Nephron progenitor cell (in vitro differentiated cells): Measurements from ENCODE around the gene MLF1.

ENCODE experiments used
- DNase-seq: peaks from one replicate; pipeline ENCODE4 v3.0.0; 2021
- H3K27ac Mint-ChIP-seq: 2 replicates; pipeline ENCODE4 v1.8.0; 2021; ENCODE audit warnings: mild to moderate bottlenecking, moderate library complexity, mixed read lengths
- H3K27me3 Mint-ChIP-seq: 2 replicates; pipeline ENCODE4 v1.8.0; 2021; ENCODE audit warnings: mild to moderate bottlenecking, low read depth, mixed read lengths; ENCODE audit not compliant: poor library complexity
- H3K36me3 Mint-ChIP-seq: 2 replicates; pipeline ENCODE4 v1.8.0; 2021; ENCODE audit warnings: low read depth, mixed read lengths
- H3K4me1 Mint-ChIP-seq: 2 replicates; pipeline ENCODE4 v1.8.0; 2021; ENCODE audit warnings: mixed read lengths
- H3K4me3 Mint-ChIP-seq: 2 replicates; pipeline ENCODE4 v1.8.0; 2021; ENCODE audit warnings: mild to moderate bottlenecking, moderate library complexity, mixed read lengths
- H3K9me3 Mint-ChIP-seq: 2 replicates; pipeline ENCODE4 v1.8.0; 2021; ENCODE audit warnings: mild to moderate bottlenecking, moderate library complexity, mixed read lengths
- CTCF ChIP-seq: fragments of 200-600 bp; sonication (generic); IDR thresholded peaks from 2 replicates; pipeline ENCODE4 v1.5.0; 2021; ENCODE audit warnings: antibody characterized with exemption

MLF1 gene

GRCh38 chr3:158570999-158571702 is at the start of gene MLF1:
Gene MLF1, plus strand, starts transcription at chr3:158571194. Its CDS starts 107 bp downstream, at chr3:158571301.
- no peaks in the 10 kb centered on the region for H3K9me3 Mint-ChIP-seq
- peak within 1 kb of the TSS; percentile 98 for H3K27ac Mint-ChIP-seq
- H3K4me3 Mint-ChIP-seq = peak within 1 kb of the TSS; percentile 93
- H3K27me3 Mint-ChIP-seq = peaks cover 30% of the 10 kb centered on the region
- peaks cover 14% of the 10 kb centered on the region for H3K4me1 Mint-ChIP-seq
- DNase-seq = peak; percentile 97
- no peak for TF ChIP-seq CTCF
- no peaks in the 10 kb centered on the region for H3K36me3 Mint-ChIP-seq

GRCh38 chr3:158522221-158523136 is 48.5 kb upstream of the MLF1 start:
- peaks cover under 1% of the 10 kb centered on the region for H3K36me3 Mint-ChIP-seq
- peaks cover under 1% of the 10 kb centered on the region for H3K27me3 Mint-ChIP-seq
- DNase-seq = no peak
- no peaks in the 10 kb centered on the region for H3K4me1 Mint-ChIP-seq
- H3K9me3 Mint-ChIP-seq = peaks cover 7% of the 10 kb centered on the region
- no peak overlapping the region for H3K4me3 Mint-ChIP-seq
- H3K27ac Mint-ChIP-seq = no peak overlapping the region
- no peak for TF ChIP-seq CTCF

GRCh38 chr3:158528076-158528674 is 42.8 kb upstream of the MLF1 start:
- no peak for DNase-seq
- Mint-ChIP-seq H3K4me3 (no peak overlapping the region), H3K36me3 (no peaks in the 10 kb centered on the region), H3K27me3 (no peaks in the 10 kb centered on the region), H3K9me3 (no peaks in the 10 kb centered on the region), H3K4me1 (no peaks in the 10 kb centered on the region), H3K27ac (no peak overlapping the region)
- TF ChIP-seq CTCF = no peak

- no peak for DNase-seq
- Mint-ChIP-seq H3K4me1 (no peaks in the 10 kb centered on the region), H3K27me3 (no peaks in the 10 kb centered on the region), H3K9me3 (no peaks in the 10 kb centered on the region), H3K27ac (no peak overlapping the region), H3K4me3 (no peak overlapping the region), H3K36me3 (no peaks in the 10 kb centered on the region)
- no peak for TF ChIP-seq CTCF
Measured at GRCh38 chr3:158531334-158531733, 39.7 kb upstream of the MLF1 start.

GRCh38 chr3:158532099-158532734 is 38.8 kb upstream of the MLF1 start:
- H3K27me3 Mint-ChIP-seq = no peaks in the 10 kb centered on the region
- DNase-seq = peak; percentile 3
- no peaks in the 10 kb centered on the region for H3K9me3 Mint-ChIP-seq
- no peaks in the 10 kb centered on the region for H3K36me3 Mint-ChIP-seq
- no peak overlapping the region for H3K27ac Mint-ChIP-seq
- H3K4me3 Mint-ChIP-seq = no peak overlapping the region
- TF ChIP-seq CTCF = peak; percentile 37
- H3K4me1 Mint-ChIP-seq = no peaks in the 10 kb centered on the region
